Myocyte (in vitro differentiated cells): ENCODE data around the gene TANGO6. TPM values are rescaled to one million over a fixed set of nuclear protein-coding genes. Genes with fewer than 3 reads are reported as not detected.

Experiments
- DNase-seq: peaks from one replicate; pipeline ENCODE4 v3.0.0-alpha.2; 2012; ENCODE audit warnings: low read depth
- total RNA-seq: library from RNA; depleted of rRNA; stranded (reverse); fragments of >200 nt; gene quantifications from 2 replicates; pipeline ENCODE4 v1.2.3, GENCODE V29; 2014

The TANGO6 gene
- total RNA-seq, 1 donor from 2014 or later, result 11.4 TPM

GRCh38 chr16:69133373-69133954, 290.1 kb downstream of the TANGO6 start:
- no peak for DNase-seq

Other genes starting within 250 kb of the TANGO6 start
- 0.10 TPM in 1 of 2 replicates, not detected in the other for gene CDH3, start 198.2 kb upstream of the TANGO6 start, total RNA-seq
- 0.11 TPM in 1 of 2 replicates, not detected in the other for gene CDH1, start 106.2 kb upstream of the TANGO6 start, total RNA-seq